Measurements from ENCODE around the gene GRAMD1A.

DNA sequence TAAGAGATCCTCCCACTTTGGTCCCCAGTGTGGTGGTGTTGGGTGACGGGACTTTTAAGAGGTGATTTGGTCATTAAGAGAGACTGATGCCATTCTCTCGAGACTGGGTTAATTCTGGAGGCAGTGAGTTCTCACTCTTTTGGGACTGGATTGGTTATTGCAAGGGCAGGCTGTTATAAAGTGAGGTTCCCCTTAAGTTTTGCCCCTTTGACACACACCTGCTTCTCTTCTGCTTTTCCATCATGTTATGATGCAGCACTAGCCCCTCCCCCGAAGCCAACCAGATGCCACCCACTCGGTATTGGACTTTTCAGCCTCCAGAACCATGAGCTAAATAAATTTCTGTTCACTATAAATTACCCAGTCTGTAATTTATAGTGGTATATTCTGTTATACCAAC lies 16.3 kb upstream of the GRAMD1A start:
- TF ChIP-seq RARB (CRISPR knock-in tag; IDR thresholded peaks at IDR 0.05) = no peak
- TF ChIP-seq OSR1 (CRISPR knock-in tag; IDR thresholded peaks at IDR 0.05) = no peak
- TF ChIP-seq, protein P1, sequence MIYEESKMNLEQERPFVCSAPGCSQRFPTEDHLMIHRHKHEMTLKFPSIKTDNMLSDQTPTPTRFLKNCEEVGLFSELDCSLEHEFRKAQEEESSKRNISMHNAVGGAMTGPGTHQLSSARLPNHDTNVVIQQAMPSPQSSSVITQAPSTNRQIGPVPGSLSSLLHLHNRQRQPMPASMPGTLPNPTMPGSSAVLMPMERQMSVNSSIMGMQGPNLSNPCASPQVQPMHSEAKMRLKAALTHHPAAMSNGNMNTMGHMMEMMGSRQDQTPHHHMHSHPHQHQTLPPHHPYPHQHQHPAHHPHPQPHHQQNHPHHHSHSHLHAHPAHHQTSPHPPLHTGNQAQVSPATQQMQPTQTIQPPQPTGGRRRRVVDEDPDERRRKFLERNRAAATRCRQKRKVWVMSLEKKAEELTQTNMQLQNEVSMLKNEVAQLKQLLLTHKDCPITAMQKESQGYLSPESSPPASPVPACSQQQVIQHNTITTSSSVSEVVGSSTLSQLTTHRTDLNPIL (CRISPR knock-in tag; IDR thresholded peaks at IDR 0.05; ENCODE audit: low read depth) = no peak
- TF ChIP-seq ARNTL (CRISPR knock-in tag; IDR thresholded peaks at IDR 0.05; ENCODE audit: borderline replicate concordance, low read depth) = no peak
- TF ChIP-seq ESRRG (CRISPR knock-in tag; IDR thresholded peaks at IDR 0.05) = no peak
- TF ChIP-seq, protein P2, sequence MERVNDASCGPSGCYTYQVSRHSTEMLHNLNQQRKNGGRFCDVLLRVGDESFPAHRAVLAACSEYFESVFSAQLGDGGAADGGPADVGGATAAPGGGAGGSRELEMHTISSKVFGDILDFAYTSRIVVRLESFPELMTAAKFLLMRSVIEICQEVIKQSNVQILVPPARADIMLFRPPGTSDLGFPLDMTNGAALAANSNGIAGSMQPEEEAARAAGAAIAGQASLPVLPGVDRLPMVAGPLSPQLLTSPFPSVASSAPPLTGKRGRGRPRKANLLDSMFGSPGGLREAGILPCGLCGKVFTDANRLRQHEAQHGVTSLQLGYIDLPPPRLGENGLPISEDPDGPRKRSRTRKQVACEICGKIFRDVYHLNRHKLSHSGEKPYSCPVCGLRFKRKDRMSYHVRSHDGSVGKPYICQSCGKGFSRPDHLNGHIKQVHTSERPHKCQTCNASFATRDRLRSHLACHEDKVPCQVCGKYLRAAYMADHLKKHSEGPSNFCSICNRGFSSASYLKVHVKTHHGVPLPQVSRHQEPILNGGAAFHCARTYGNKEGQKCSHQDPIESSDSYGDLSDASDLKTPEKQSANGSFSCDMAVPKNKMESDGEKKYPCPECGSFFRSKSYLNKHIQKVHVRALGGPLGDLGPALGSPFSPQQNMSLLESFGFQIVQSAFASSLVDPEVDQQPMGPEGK (CRISPR knock-in tag; IDR thresholded peaks at IDR 0.05; ENCODE audit: borderline replicate concordance) = no peak
- TF ChIP-seq, protein P3, sequence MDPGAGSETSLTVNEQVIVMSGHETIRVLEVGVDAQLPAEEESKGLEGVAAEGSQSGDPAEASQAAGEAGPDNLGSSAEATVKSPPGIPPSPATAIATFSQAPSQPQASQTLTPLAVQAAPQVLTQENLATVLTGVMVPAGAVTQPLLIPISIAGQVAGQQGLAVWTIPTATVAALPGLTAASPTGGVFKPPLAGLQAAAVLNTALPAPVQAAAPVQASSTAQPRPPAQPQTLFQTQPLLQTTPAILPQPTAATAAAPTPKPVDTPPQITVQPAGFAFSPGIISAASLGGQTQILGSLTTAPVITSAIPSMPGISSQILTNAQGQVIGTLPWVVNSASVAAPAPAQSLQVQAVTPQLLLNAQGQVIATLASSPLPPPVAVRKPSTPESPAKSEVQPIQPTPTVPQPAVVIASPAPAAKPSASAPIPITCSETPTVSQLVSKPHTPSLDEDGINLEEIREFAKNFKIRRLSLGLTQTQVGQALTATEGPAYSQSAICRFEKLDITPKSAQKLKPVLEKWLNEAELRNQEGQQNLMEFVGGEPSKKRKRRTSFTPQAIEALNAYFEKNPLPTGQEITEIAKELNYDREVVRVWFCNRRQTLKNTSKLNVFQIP (CRISPR knock-in tag; IDR thresholded peaks at IDR 0.05; ENCODE audit: borderline replicate concordance, low read depth) = no peak
- no peak for TF ChIP-seq ZC3H10 (CRISPR knock-in tag; IDR thresholded peaks at IDR 0.05)
- TF ChIP-seq ZFP3 (CRISPR knock-in tag; IDR thresholded peaks at IDR 0.05) = no peak
